Prostate gland (tissue), 2 donors: ENCODE data around the gene RPS10.

Experiments used
- POLR2A ChIP-seq: fragments of 450-650 bp; IDR thresholded peaks from one replicate; pipeline ENCODE4 v1.6.1; 2016; ENCODE audit warnings: antibody characterized with exemption, mild to moderate bottlenecking
- TF ChIP-seq, protein P1 (sequence below), 4 experiments: fragments of 200-600 bp in 2 of 4; fragments of 450-650 bp in 2 of 4; sonication (generic) in 2 of 4; IDR thresholded peaks; 1 replicate in 3 of 4; 2 replicates in 1 of 4; pipeline ENCODE4 v1.5.1; 2016 to 2019; ENCODE audit warnings: antibody characterized with exemption in 4 of 4, mild to moderate bottlenecking in 2 of 4, moderate library complexity in 2 of 4

DNA sequence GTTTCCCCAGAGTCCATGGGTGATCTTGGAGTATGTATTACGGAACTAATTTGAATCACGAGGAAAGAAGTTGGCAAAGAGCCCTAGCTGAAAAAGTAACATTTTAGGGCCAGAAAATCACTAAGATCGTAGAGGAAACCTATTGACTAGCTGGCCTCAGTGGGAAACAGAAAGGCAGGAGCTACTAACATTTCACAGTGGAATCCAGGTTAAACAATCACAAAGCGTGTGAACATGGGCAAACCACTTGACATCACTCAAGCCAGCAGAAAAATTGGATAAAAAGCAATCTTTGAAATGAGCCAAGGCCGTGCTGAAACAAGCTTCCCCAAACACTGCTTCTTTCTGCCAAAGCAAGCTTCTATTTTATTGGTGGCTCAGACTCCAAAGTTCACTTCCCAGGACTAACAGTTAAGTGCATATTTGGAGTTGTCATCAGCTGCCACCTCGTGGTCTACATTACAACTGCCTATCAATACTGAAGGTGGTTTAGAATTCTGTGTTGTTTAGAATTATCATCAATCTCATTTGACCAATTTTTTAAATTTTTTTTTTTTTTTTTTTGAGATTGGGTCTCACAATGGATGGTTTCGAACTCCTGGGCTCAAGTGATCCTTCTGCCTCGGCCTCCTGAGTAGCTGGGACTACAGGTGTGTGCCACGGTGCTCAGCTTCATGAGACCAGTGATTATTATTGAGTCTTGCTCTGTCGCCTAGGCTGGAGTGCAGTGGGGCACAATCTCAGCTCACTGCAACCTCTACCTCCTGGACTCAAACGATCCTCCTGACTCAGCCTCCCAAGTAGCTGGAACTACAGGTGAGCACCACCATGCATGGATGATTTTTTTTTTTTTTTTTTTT, 10.6 kb downstream of the RPS10 start:
- TF ChIP-seq, protein P1, sequence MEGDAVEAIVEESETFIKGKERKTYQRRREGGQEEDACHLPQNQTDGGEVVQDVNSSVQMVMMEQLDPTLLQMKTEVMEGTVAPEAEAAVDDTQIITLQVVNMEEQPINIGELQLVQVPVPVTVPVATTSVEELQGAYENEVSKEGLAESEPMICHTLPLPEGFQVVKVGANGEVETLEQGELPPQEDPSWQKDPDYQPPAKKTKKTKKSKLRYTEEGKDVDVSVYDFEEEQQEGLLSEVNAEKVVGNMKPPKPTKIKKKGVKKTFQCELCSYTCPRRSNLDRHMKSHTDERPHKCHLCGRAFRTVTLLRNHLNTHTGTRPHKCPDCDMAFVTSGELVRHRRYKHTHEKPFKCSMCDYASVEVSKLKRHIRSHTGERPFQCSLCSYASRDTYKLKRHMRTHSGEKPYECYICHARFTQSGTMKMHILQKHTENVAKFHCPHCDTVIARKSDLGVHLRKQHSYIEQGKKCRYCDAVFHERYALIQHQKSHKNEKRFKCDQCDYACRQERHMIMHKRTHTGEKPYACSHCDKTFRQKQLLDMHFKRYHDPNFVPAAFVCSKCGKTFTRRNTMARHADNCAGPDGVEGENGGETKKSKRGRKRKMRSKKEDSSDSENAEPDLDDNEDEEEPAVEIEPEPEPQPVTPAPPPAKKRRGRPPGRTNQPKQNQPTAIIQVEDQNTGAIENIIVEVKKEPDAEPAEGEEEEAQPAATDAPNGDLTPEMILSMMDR (IDR thresholded peaks at IDR 0.05), result peak; percentile 28 to 94 (median 75)
- TF ChIP-seq POLR2A, result no peak
